T-cell (primary cell): ENCODE data around the gene NAPB. TPM values are rescaled to one million over a fixed set of nuclear protein-coding genes. Genes with fewer than 3 reads are reported as not detected.

Experiments used
- ATAC-seq, 4 experiments: fragments of 200-7000 bp in 3 of 4; fragments of 150-1000 bp in 1 of 4; cut with Tn5 transposase; replicated peaks in 1 of 4; 1 replicate in 3 of 4; 2 replicates in 1 of 4; pipeline ENCODE4 v1.10.0; 2021; ENCODE audit warnings: moderate library complexity in 3 of 4, mild to moderate bottlenecking in 2 of 4, moderate number of reproducible peaks in 1 of 4
- CTCF ChIA-PET, 2 donors: fragments of 300-600 bp; sonication (Branson Sonifier 250); formaldehyde crosslinking; loops; one replicate each; lab custom pipeline; 2022; ENCODE audit warnings: antibody characterized with exemption in 2 of 2; lab: Charles Lee
- POLR2A ChIA-PET, 2 donors: fragments of 300-600 bp; sonication (Branson Sonifier 250); formaldehyde crosslinking; loops; one replicate each; lab custom pipeline; 2022; ENCODE audit warnings: antibody characterized with exemption in 2 of 2; lab: Charles Lee
- DNase-seq, 35 experiments: peaks; one replicate each; pipeline versions ENCODE4 v3.0.0 to v3.0.0-alpha.2; 2013 to 2023
- H3K27ac ChIP-seq: one replicate; pipeline ENCODE4 v1.5.1; 2013; ENCODE audit warnings: low read length
- H3K27me3 ChIP-seq, 2 experiments: replicated peaks in 1 of 2; 1 replicate in 1 of 2; 2 replicates in 1 of 2; pipeline versions ENCODE4 v1.6.1 to v1.7.0; 2013; ENCODE audit warnings: low read length in 1 of 2, mixed read lengths in 1 of 2; ENCODE audit not compliant: control insufficient read depth in 2 of 2, insufficient read depth in 2 of 2; ENCODE audit errors: extremely low read depth in 1 of 2
- H3K36me3 ChIP-seq, 2 donors: 1 replicate in 1 of 2; 2 replicates in 1 of 2; pipeline versions ENCODE4 v1.6.1 to v1.7.0; 2013; ENCODE audit warnings: low read length in 1 of 2; ENCODE audit not compliant: control insufficient read depth in 2 of 2, insufficient read depth in 1 of 2; ENCODE audit errors: extremely low read depth in 1 of 2
- H3K4me1 ChIP-seq, 2 experiments: 1 replicate in 1 of 2; 2 replicates in 1 of 2; pipeline versions ENCODE4 v1.6.1 to v1.7.0; 2013; ENCODE audit warnings: low read length in 2 of 2, mixed read lengths in 1 of 2; ENCODE audit not compliant: insufficient read depth in 2 of 2, control insufficient read depth in 1 of 2; ENCODE audit errors: extremely low read depth in 1 of 2
- H3K4me3 ChIP-seq, 2 donors: 1 replicate in 1 of 2; 2 replicates in 1 of 2; pipeline versions ENCODE4 v1.5.1 to v1.7.0; 2013; ENCODE audit warnings: mild to moderate bottlenecking in 2 of 2, low read length in 1 of 2, moderate library complexity in 1 of 2; ENCODE audit not compliant: control insufficient read depth in 1 of 2; ENCODE audit errors: extremely low read depth in 1 of 2
- H3K9me3 ChIP-seq: 2 replicates; pipeline ENCODE4 v1.7.0; 2013
- H3K27ac Mint-ChIP-seq, 2 donors: one replicate each; pipeline ENCODE4 v1.8.0; 2020 to 2021; ENCODE audit warnings: mild to moderate bottlenecking in 2 of 2, mixed read lengths in 2 of 2
- H3K27me3 Mint-ChIP-seq, 2 donors: one replicate each; pipeline ENCODE4 v1.8.0; 2021 to 2022; ENCODE audit warnings: mixed read lengths in 2 of 2
- H3K36me3 Mint-ChIP-seq: one replicate; pipeline ENCODE4 v1.8.0; 2021; ENCODE audit warnings: mixed read lengths
- H3K4me1 Mint-ChIP-seq, 3 donors: one replicate each; pipeline ENCODE4 v1.8.0; 2020 to 2022; ENCODE audit warnings: mixed read lengths in 3 of 3, mild to moderate bottlenecking in 1 of 3
- H3K4me3 Mint-ChIP-seq, 3 donors: one replicate each; pipeline ENCODE4 v1.8.0; 2020 to 2022; ENCODE audit warnings: mild to moderate bottlenecking in 3 of 3, mixed read lengths in 3 of 3, moderate library complexity in 3 of 3
- H3K9me3 Mint-ChIP-seq, 3 donors: one replicate each; pipeline ENCODE4 v1.8.0; 2020 to 2022; ENCODE audit warnings: mixed read lengths in 3 of 3
- WGBS: methylation state at CpG from one replicate; pipeline ENCODE4 v1.1.5; 2013; ENCODE audit warnings: missing lambda C conversion rate; ENCODE audit not compliant: insufficient coverage; 5-methylcytosine and 5-hydroxymethylcytosine counted together
- total RNA-seq, 35 experiments: library from RNA in 6 of 35; stranded (reverse) in 6 of 35; fragments of 120-200 nt in 1 of 35; gene quantifications; one replicate each; pipeline versions ENCODE4 v1.2.1 to v1.2.4 and lab custom pipeline; 2013 to 2026

The NAPB gene
- total RNA-seq, 5 donors from 2014 or later (not counting 1 experiment from before 2014, with no cell fraction given) = 10.4 to 14.6 (median 12.2) TPM

GRCh38 chr20:23360531-23360930 lies 60.8 kb downstream of the NAPB start:
- no peaks in the 10 kb centered on the region for H3K9me3 Mint-ChIP-seq

DNA sequence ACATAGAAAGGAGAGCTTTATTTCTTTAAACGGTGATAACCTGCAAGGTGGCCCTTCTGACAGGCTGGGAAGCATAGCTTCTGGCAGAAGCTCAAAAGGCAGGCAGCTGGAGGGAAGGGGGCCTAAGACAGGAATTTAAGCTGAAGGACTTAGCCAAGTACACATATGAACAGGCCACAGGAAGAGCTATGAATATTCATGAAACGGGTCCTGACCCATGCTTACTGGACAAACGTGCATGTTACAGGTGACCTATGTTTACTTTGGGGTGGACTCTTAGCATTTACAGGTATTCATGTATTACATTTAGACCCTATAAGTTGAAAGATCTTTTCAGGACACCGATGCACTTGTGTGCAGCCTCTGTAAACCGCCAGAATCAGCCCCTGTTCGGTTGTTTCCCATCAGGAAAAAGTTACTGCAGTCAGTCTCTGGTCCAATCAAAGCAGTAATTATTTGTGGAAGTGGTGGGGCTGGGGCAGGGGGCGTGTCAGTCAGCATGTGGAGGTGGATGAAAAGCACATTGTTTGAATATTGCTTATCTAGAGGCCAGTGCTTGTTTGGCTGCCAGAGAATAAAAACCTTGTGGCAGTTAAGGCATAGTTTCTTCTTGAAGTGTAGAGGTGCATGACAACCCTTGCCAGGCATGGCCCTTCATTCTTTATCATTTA lies 62.2 kb downstream of the NAPB start:
- H3K27ac ChIP-seq = peak overlapping the region; percentile 54
- Mint-ChIP-seq H3K27ac (peak overlapping the region; percentile 87 to 93), H3K36me3 (peaks cover 3% of the 10 kb centered on the region), H3K4me3 (peak overlapping the region; percentile 91 to 97 (median 93)), H3K9me3 (no peaks in the 10 kb centered on the region), H3K27me3 (no peaks in the 10 kb centered on the region), H3K4me1 (peaks cover 42 to 44% (median 42%) of the 10 kb centered on the region in 3 donors)
- peaks cover 0 to 13% of the 10 kb centered on the region in 2 donors for H3K36me3 ChIP-seq
- H3K4me1 ChIP-seq = peaks cover 13 to 32% of the 10 kb centered on the region in 2 experiments
- ChIA-PET CTCF (interaction anchor here in 1 of 2 donors (2.9 kb wide), 1 partner anchor 9 kb away, joined by 51 read pairs; the partner anchor contains the start of gene NXT1), POLR2A (interaction anchor here (1.8 to 2.7 kb wide), 2 partner anchors 9 kb away, joined by 13 to 36 read pairs; partner anchors contain the start of gene NXT1 (in 2 of the 2))
- no peak overlapping the region for H3K4me3 ChIP-seq
- WGBS = 70% methylated on average over 3 of the region's 7 CpGs
- no peaks in the 10 kb centered on the region for H3K27me3 ChIP-seq
- DNase-seq (no peak), ATAC-seq (no peak)
- H3K9me3 ChIP-seq = no peaks in the 10 kb centered on the region

More at GRCh38 chr20:23360531-23360930, 60.8 kb downstream of the NAPB start:
- no peak for DNase-seq
- Histone ChIP-seq H3K4me3 (no peak overlapping the region), H3K9me3 (no peaks in the 10 kb centered on the region), H3K4me1 (peaks cover 13 to 39% of the 10 kb centered on the region in 2 experiments), H3K36me3 (peaks cover 0 to 8% of the 10 kb centered on the region in 2 donors), H3K27me3 (no peaks in the 10 kb centered on the region), H3K27ac (peak overlapping the region; percentile 94)
- H3K27me3 Mint-ChIP-seq = no peaks in the 10 kb centered on the region
- peaks cover 54 to 56% (median 55%) of the 10 kb centered on the region in 3 donors for H3K4me1 Mint-ChIP-seq
- peaks cover 13% of the 10 kb centered on the region for H3K36me3 Mint-ChIP-seq
- peak overlapping the region; percentile 81 to 94 (median 84) for H3K4me3 Mint-ChIP-seq
- ATAC-seq = no peak
- whole genome bisulfite sequencing = 100% methylated on average over 1 of the region's 1 CpG
- CTCF ChIA-PET = interaction anchor here in 1 of 2 donors (1.2 to 1.4 kb wide), 2 partner anchors 9 to 11 kb away, joined by 4 to 22 read pairs; partner anchors contain the start of gene NXT1
- POLR2A ChIA-PET = interaction anchor here in 1 of 2 donors (3.6 kb wide), 1 partner anchor 10 kb away, joined by 27 read pairs; the partner anchor contains the start of gene NXT1
- H3K27ac Mint-ChIP-seq = peak overlapping the region; percentile 91

- Mint-ChIP-seq H3K4me3 (peak overlapping the region; percentile 91 to 97 (median 93)), H3K27me3 (no peaks in the 10 kb centered on the region), H3K4me1 (peaks cover 36 to 39% (median 37%) of the 10 kb centered on the region in 3 donors), H3K36me3 (peaks cover 3% of the 10 kb centered on the region), H3K9me3 (no peaks in the 10 kb centered on the region), H3K27ac (peak overlapping the region; percentile 87 to 93)
- Histone ChIP-seq H3K4me3 (peak overlapping the region; percentile 75 to 77), H3K4me1 (peaks cover 13 to 32% of the 10 kb centered on the region in 2 experiments), H3K36me3 (peaks cover 0 to 13% of the 10 kb centered on the region in 2 donors), H3K9me3 (no peaks in the 10 kb centered on the region), H3K27ac (peak overlapping the region; percentile 54), H3K27me3 (no peaks in the 10 kb centered on the region)
- ChIA-PET CTCF (interaction anchor here (1.0 to 2.9 kb wide), 3 partner anchors 9 to 63 kb away, joined by 4 to 51 read pairs (median 7); partner anchors contain the start of genes NAPB (in 1 of the 2) and NXT1 (in 1 of the 2)), POLR2A (interaction anchor here (0.5 to 2.7 kb wide), 4 partner anchors 8 to 63 kb away, joined by 3 to 36 read pairs (median 8); partner anchors contain the start of genes NXT1 (in 2 of the 2) and NAPB (in 1 of the 2))
- no peak for ATAC-seq
- 40% methylated on average over 1 of the region's 6 CpGs for WGBS
- DNase-seq = no peak
Observed at GRCh38 chr20:23358563-23358906, 62.8 kb downstream of the NAPB start.

DNA sequence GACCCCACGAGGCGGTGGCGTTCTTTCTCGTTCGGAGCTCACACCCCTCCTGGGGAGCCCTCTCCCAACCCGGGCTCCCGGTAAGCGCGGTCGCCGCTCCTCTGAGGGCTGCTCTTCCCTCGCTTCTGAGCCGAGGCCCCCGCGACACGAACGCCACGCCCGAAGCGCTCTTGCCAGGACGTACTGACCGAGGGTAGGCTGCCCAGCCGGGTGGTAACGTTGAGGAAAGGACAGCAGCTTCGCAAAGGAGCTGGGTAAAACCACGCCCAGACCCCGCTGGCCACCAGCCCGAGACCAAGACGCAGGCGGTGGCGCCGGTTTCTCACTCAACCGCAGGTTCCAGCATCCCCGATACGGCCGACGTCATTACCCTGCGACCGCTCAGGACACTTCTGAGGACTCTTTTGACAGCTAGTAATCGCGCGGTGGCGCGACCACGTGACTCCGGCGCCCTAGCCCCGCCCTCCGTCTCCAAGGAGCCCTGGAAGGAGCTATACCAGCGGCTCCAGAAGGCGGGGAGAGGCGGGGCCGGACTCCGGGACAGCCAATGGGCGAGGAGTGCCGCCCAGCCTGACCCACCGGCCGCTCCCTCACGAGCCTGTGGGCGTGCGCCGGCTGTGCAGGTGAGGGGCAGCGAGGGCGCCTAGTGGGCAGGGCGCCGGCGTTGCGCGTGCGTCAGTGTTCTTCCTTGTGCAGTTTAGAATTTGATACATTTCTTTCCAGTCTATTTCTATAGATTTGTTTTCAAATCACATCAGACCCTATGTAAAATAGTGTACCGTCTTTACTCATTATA lies 63.3 kb downstream of the NAPB start:
- DNase-seq = peak; percentile 98 to 100 (median 100)
- Histone ChIP-seq H3K9me3 (no peaks in the 10 kb centered on the region), H3K36me3 (peaks cover 0 to 13% of the 10 kb centered on the region in 2 donors), H3K27ac (peak overlapping the region; percentile 93), H3K27me3 (no peaks in the 10 kb centered on the region), H3K4me1 (peaks cover 13 to 26% of the 10 kb centered on the region in 2 experiments), H3K4me3 (peak overlapping the region; percentile 75 to 77)
- Mint-ChIP-seq H3K4me3 (peak overlapping the region; percentile 91 to 97 (median 93)), H3K36me3 (peaks cover 3% of the 10 kb centered on the region), H3K9me3 (no peaks in the 10 kb centered on the region), H3K27me3 (no peaks in the 10 kb centered on the region), H3K27ac (peak overlapping the region; percentile 94 to 95), H3K4me1 (peaks cover 31 to 35% (median 33%) of the 10 kb centered on the region in 3 donors)
- POLR2A ChIA-PET = interaction anchor here (0.5 to 2.7 kb wide), 5 partner anchors 8 to 63 kb away, joined by 3 to 36 read pairs (median 3); partner anchors contain the start of genes NXT1 (in 2 of the 2) and NAPB (in 1 of the 2)
- CTCF ChIA-PET = interaction anchor here (1.0 to 2.9 kb wide), 3 partner anchors 8 to 63 kb away, joined by 4 to 51 read pairs (median 7); partner anchors contain the start of genes NAPB (in 1 of the 2) and NXT1 (in 1 of the 2)
- under 1% methylated on average over 64 of the region's 71 CpGs for WGBS
- ATAC-seq = peak; percentile 76 to 78 (median 77)

DNA sequence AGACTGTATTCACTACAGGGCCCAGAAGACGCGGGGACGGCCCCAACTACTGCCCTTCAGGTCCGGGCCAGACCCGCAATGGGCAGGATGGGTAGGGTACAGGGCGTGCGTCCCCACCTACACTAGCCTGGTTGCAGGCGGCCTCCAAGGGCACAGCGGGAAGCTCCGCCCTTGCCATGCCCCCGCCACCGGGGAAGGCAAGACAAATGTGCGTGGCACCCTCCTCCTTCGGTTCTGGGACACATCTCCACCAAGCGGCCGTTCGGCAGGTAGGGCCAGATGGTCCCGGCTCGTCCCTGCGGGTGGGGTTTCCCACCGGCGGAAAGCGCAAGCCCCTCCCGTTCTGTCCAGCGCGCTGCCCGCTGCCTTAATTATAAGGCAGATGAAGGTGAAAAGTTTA lies 65.1 kb downstream of the NAPB start:
- no peak for ATAC-seq
- ChIA-PET CTCF (interaction anchor here in 1 of 2 donors (0.6 kb wide), 1 partner anchor 87 kb away, joined by 8 read pairs; no protein-coding TSS in a partner anchor), POLR2A (no interaction called here)
- H3K4me1 ChIP-seq = peaks cover 21 to 29% of the 10 kb centered on the region in 2 experiments
- no peak overlapping the region for H3K4me3 ChIP-seq
- no peaks in the 10 kb centered on the region for H3K9me3 Mint-ChIP-seq
- peaks cover 36 to 45% (median 40%) of the 10 kb centered on the region in 3 donors for H3K4me1 Mint-ChIP-seq
- peak overlapping the region in 1 of 2 donors; percentile 11 for H3K27ac Mint-ChIP-seq
- no peak for DNase-seq
- 98% methylated on average over 13 of the region's 27 CpGs for WGBS
- peaks cover 0 to 13% of the 10 kb centered on the region in 2 donors for H3K36me3 ChIP-seq
- H3K27ac ChIP-seq = no peak overlapping the region
- H3K36me3 Mint-ChIP-seq = peaks cover 3% of the 10 kb centered on the region
- H3K4me3 Mint-ChIP-seq = peak overlapping the region in 2 of 3 donors; percentile 9 to 97
- no peaks in the 10 kb centered on the region for H3K27me3 ChIP-seq
- H3K9me3 ChIP-seq = no peaks in the 10 kb centered on the region
- H3K27me3 Mint-ChIP-seq = no peaks in the 10 kb centered on the region
